AG09309 (cell line): ENCODE data around the gene RNASEH2A.
A peak's percentile ranks its signal among the peaks of the same experiment; 100 is the strongest.

Experiments used
- DNase-seq: peaks from one replicate; pipeline ENCODE4 v3.0.0-alpha.2; 2010; ENCODE audit warnings: low read depth
- H3K4me3 ChIP-seq: 2 replicates; pipeline ENCODE4 v1.5.1; 2011; ENCODE audit warnings: mild to moderate bottlenecking, low read depth, low read length, moderate library complexity; ENCODE audit not compliant: control insufficient read depth
- CTCF ChIP-seq: IDR thresholded peaks from 2 replicates; pipeline ENCODE4 v1.5.1; 2011; ENCODE audit warnings: mild to moderate bottlenecking, low read depth, low read length, inconsistent platforms; ENCODE audit not compliant: insufficient read depth, control insufficient read depth; ENCODE audit errors: missing control alignments

The RNASEH2A gene

GRCh38 chr19:12837225-12837624 is 30.8 kb downstream of the RNASEH2A start:
- no peak overlapping the region for H3K4me3 ChIP-seq
- DNase-seq: no peak
- no peak for TF ChIP-seq CTCF

- TF ChIP-seq CTCF: peak; percentile 28
- H3K4me3 ChIP-seq: peak within 1 kb of the TSS; percentile 11
- DNase-seq: no peak
These were observed 31.9 kb downstream of the RNASEH2A start, which contains the start of gene MAST1 for GRCh38 chr19:12838182-12838885. MAST1 (plus strand) TSS chr19:12838515; CDS start chr19:12838573, 58 bp downstream.

GRCh38 chr19:12838886-12839756 is 32.7 kb downstream of the RNASEH2A start:
- no peak for DNase-seq
- TF ChIP-seq CTCF: no peak
- H3K4me3 ChIP-seq: no peak overlapping the region

- peak overlapping the region; percentile 21; the same call in 1 of the 2 replicates for H3K4me3 ChIP-seq
- DNase-seq: no peak
- no peak for TF ChIP-seq CTCF
These were observed 34.0 kb downstream of the RNASEH2A start for GRCh38 chr19:12840091-12841079.

- no peak for DNase-seq
- TF ChIP-seq CTCF: no peak
- H3K4me3 ChIP-seq: peak overlapping the region; percentile 21
These were observed 34.7 kb downstream of the RNASEH2A start for GRCh38 chr19:12841094-12841493.

GRCh38 chr19:12842511-12842910 is 36.1 kb downstream of the RNASEH2A start:
- no peak overlapping the region for H3K4me3 ChIP-seq
- no peak for DNase-seq
- no peak for TF ChIP-seq CTCF
